DND-41 (cell line): Measurements from ENCODE around the gene TNS1.

Experiments
- ATAC-seq: fragments of 200-7000 bp; cut with Tn5 transposase; 3 replicates; pipeline ENCODE4 v1.9.1; 2021; ENCODE audit warnings: low read depth; ENCODE audit not compliant: insufficient read depth
- DNase-seq: peaks from one replicate; pipeline ENCODE4 v3.0.0-alpha.2; 2020
- H2AFZ ChIP-seq: 2 replicates; pipeline ENCODE4 v1.6.0; 2012; ENCODE audit warnings: low read depth, low read length
- H3K27ac ChIP-seq: 2 replicates; pipeline ENCODE4 v1.5.1; 2012; ENCODE audit warnings: low read length, inconsistent platforms
- H3K27me3 ChIP-seq: fragments of 200-600 bp; sonication (generic); 2 replicates; pipeline ENCODE4 v1.6.0; 2012; ENCODE audit warnings: low read length, mild to moderate bottlenecking, inconsistent platforms; ENCODE audit not compliant: insufficient read depth, poor library complexity
- H3K36me3 ChIP-seq: 2 replicates; pipeline ENCODE4 v1.5.1; 2012; ENCODE audit warnings: low read length, inconsistent platforms; ENCODE audit not compliant: insufficient read depth
- H3K4me1 ChIP-seq: 2 replicates; pipeline ENCODE4 v1.5.1; 2012; ENCODE audit warnings: mild to moderate bottlenecking, low read length; ENCODE audit not compliant: insufficient read depth
- H3K4me2 ChIP-seq: 2 replicates; pipeline ENCODE4 v1.6.0; 2012; ENCODE audit warnings: mild to moderate bottlenecking, moderate library complexity, low read length, inconsistent platforms; ENCODE audit not compliant: insufficient read depth
- H3K4me3 ChIP-seq, 2 experiments: fragments of 200-600 bp in 1 of 2; shearing (Covaris generic) in 1 of 2; 2 replicates each; pipeline ENCODE4 v1.5.1; 2012 to 2016; ENCODE audit warnings: inconsistent platforms in 2 of 2, low read length in 2 of 2, mild to moderate bottlenecking in 2 of 2, low read depth in 1 of 2, moderate library complexity in 1 of 2
- H3K79me2 ChIP-seq: 2 replicates; pipeline ENCODE4 v1.6.0; 2012; ENCODE audit warnings: low read length, inconsistent platforms; ENCODE audit not compliant: insufficient read depth
- H3K9ac ChIP-seq: 2 replicates; pipeline ENCODE4 v1.6.0; 2012; ENCODE audit warnings: low read depth, mild to moderate bottlenecking, inconsistent platforms, low read length, moderate library complexity
- H3K9me3 ChIP-seq: 2 replicates; pipeline ENCODE4 v1.5.1; 2012; ENCODE audit warnings: low read length, moderate library complexity, mild to moderate bottlenecking, inconsistent platforms; ENCODE audit not compliant: insufficient read depth, severe bottlenecking
- H4K20me1 ChIP-seq: 2 replicates; pipeline ENCODE4 v1.6.0; 2012; ENCODE audit warnings: low read length; ENCODE audit not compliant: insufficient read depth
- CTCF ChIP-seq: IDR thresholded peaks from 2 replicates; pipeline ENCODE4 v1.5.1; 2012; ENCODE audit warnings: borderline replicate concordance, low read length, moderate library complexity, mild to moderate bottlenecking; ENCODE audit not compliant: poor library complexity, severe bottlenecking; ENCODE audit errors: extremely low read depth
- EZH2 ChIP-seq: IDR thresholded peaks from 3 replicates; pipeline ENCODE4 v1.6.1; 2012; ENCODE audit warnings: borderline replicate concordance, low read depth, mild to moderate bottlenecking, moderate library complexity, low read length, inconsistent platforms; ENCODE audit not compliant: severe bottlenecking

TNS1 gene

GRCh38 chr2:218040883-218041282 is 38.1 kb upstream of the TNS1 start:
- no peaks in the 10 kb centered on the region for H3K36me3 ChIP-seq
- no peak overlapping the region for H3K9ac ChIP-seq
- H3K4me3 ChIP-seq: no peak overlapping the region
- ATAC-seq: no peak
- no peak overlapping the region for H3K4me2 ChIP-seq
- peaks cover 9% of the 10 kb centered on the region for H3K27me3 ChIP-seq
- no peaks in the 10 kb centered on the region for H4K20me1 ChIP-seq
- H2AFZ ChIP-seq: no peak overlapping the region
- H3K27ac ChIP-seq: no peak overlapping the region
- H3K79me2 ChIP-seq: no peaks in the 10 kb centered on the region
- no peak for DNase-seq
- TF ChIP-seq EZH2: no peak
- TF ChIP-seq CTCF: no peak
- H3K9me3 ChIP-seq: no peaks in the 10 kb centered on the region
- H3K4me1 ChIP-seq: no peaks in the 10 kb centered on the region

- H2AFZ ChIP-seq: no peak overlapping the region
- H4K20me1 ChIP-seq: peaks cover under 1% of the 10 kb centered on the region; the same call in 1 of the 2 replicates
- no peak for DNase-seq
- TF ChIP-seq CTCF (no peak), EZH2 (no peak)
- no peaks in the 10 kb centered on the region for H3K79me2 ChIP-seq
- H3K27ac ChIP-seq: no peak overlapping the region
- ATAC-seq: no peak
- H3K4me2 ChIP-seq: no peak overlapping the region
- no peaks in the 10 kb centered on the region for H3K36me3 ChIP-seq
- H3K9ac ChIP-seq: no peak overlapping the region
- H3K9me3 ChIP-seq: no peaks in the 10 kb centered on the region
- H3K4me1 ChIP-seq: peaks cover 4% of the 10 kb centered on the region
- H3K4me3 ChIP-seq: no peak overlapping the region
- H3K27me3 ChIP-seq: peaks cover 9% of the 10 kb centered on the region
These were observed 36.4 kb upstream of the TNS1 start for GRCh38 chr2:218039171-218039570.

GRCh38 chr2:218036371-218036770 is 33.6 kb upstream of the TNS1 start:
- Histone ChIP-seq H3K27me3 (peaks cover 9% of the 10 kb centered on the region), H3K4me1 (peaks cover 4% of the 10 kb centered on the region), H2AFZ (no peak overlapping the region), H4K20me1 (peaks cover 5% of the 10 kb centered on the region), H3K36me3 (no peaks in the 10 kb centered on the region), H3K4me2 (no peak overlapping the region), H3K9ac (no peak overlapping the region), H3K4me3 (no peak overlapping the region), H3K9me3 (no peaks in the 10 kb centered on the region), H3K79me2 (no peaks in the 10 kb centered on the region), H3K27ac (no peak overlapping the region)
- DNase-seq (no peak), ATAC-seq (no peak)
- TF ChIP-seq CTCF (no peak), EZH2 (no peak)
